Muscle of leg (tissue), 11 donors: ENCODE results near the gene TMEM167A. TPM values are rescaled to one million over a fixed set of nuclear protein-coding genes. Genes with fewer than 3 reads are reported as not detected.

Experiments
- DNase-seq: peaks from one replicate; pipeline ENCODE4 v3.0.0; 2013
- H3K27ac ChIP-seq: one replicate; pipeline ENCODE4 v1.5.1; 2013; ENCODE audit warnings: mild to moderate bottlenecking, low read length, control low read depth
- H3K27me3 ChIP-seq: one replicate; pipeline ENCODE4 v1.6.1; 2013; ENCODE audit warnings: low read length; ENCODE audit not compliant: control insufficient read depth, insufficient read depth
- H3K36me3 ChIP-seq: one replicate; pipeline ENCODE4 v1.6.1; 2013; ENCODE audit warnings: low read length; ENCODE audit not compliant: control insufficient read depth, insufficient read depth
- H3K4me1 ChIP-seq: one replicate; pipeline ENCODE4 v1.6.1; 2013; ENCODE audit warnings: low read length; ENCODE audit not compliant: control insufficient read depth, insufficient read depth
- H3K4me3 ChIP-seq: one replicate; pipeline ENCODE4 v1.5.1; 2013; ENCODE audit warnings: low read length, control low read depth
- H3K9me3 ChIP-seq: replicated peaks from 2 replicates; pipeline ENCODE4 v1.6.1; 2013; ENCODE audit warnings: low read depth, low read length; ENCODE audit not compliant: control insufficient read depth
- WGBS: methylation state at CpG from one replicate; pipeline ENCODE4 v1.1.5; 2013; ENCODE audit warnings: missing lambda C conversion rate; ENCODE audit not compliant: insufficient coverage; 5-methylcytosine and 5-hydroxymethylcytosine counted together
- polyA plus RNA-seq, 8 donors: library from polyadenylated mRNA; unstranded; fragments of 120-200 nt; gene quantifications; one replicate each; pipeline versions ENCODE4 v1.2.1 to v1.2.3, GENCODE V29; 2013; ENCODE audit warnings: inconsistent platforms in 1 of 8, low replicate concordance in 1 of 8; ENCODE audit not compliant: insufficient read length in 8 of 8, insufficient read depth in 1 of 8
- total RNA-seq: library from RNA; stranded (reverse); fragments of 120-200 nt; gene quantifications from one replicate; pipeline ENCODE4 v1.2.4, GENCODE V29; 2013

The TMEM167A gene
- total and polyA plus RNA-seq, 9 donors, result 47.9 to 75.3 (median 62.3) TPM

DNA sequence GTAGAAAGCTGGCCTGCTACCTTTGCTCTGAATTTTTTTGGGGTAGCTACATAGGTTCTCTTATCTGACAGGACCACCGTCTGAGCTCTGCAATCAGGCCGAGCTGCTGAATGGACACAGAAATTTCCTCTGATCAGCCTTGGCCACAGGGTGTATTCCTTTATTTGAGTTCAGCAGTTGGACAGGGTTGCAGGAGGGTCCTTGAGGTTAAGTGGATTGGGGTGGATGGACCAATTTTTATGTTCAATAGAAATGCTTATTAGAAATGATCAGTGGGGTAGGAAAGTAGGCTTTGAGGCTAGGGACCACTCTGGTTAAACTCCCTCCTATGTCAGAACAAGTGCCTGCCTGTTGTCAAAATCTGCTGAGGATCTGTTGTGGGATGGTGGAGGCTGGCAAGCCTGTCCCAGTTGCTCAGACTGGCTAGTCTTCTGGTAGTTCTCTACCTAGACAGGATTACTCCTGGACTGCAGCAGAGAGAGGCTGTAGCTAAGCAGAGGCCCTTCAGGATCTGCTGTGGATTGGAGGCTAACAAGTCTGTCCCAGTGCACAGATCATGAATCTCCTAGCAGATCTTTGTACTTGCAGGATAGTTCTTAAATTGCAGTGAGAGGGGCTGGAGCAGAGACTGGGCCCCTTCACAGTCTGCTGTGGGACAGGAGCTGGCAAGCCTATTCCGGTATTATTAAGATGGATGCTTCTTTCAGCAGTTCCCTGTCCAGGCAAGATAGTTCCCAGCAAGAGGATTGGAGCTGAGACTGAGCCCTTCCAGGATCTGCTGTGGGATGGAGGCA is 18.2 kb upstream of the TMEM167A start:
- Histone ChIP-seq H3K4me3 (no peak overlapping the region), H3K27ac (no peak overlapping the region), H3K9me3 (peaks cover 2% of the 10 kb centered on the region), H3K4me1 (no peaks in the 10 kb centered on the region), H3K27me3 (no peaks in the 10 kb centered on the region), H3K36me3 (no peaks in the 10 kb centered on the region)
- DNase-seq, result no peak
- WGBS, result 96% methylated on average over 3 of the region's 3 CpGs

DNA sequence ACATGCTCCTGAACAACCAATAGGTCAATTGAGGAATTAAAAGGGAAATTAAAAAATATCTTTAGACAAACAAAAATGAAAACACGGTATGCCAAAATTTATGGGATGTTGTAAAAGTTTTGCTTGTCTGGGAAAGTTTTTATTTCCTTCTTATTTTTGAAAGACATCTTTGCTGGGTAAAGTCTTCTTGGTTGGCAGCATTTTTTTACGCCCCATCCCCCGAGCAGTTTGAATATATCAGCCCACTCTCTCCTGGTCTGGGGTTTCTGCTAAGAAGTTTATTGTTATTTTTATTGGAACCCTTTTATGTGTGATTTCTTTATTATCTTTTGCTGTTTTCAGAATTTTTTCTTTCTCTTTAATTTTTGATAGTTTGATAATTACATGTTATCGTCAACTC is 16.5 kb upstream of the TMEM167A start:
- no peak for DNase-seq
- no CpG with 5 or more reads among the region's 4 CpGs for WGBS
- no peaks in the 10 kb centered on the region for H3K36me3 ChIP-seq

DNA sequence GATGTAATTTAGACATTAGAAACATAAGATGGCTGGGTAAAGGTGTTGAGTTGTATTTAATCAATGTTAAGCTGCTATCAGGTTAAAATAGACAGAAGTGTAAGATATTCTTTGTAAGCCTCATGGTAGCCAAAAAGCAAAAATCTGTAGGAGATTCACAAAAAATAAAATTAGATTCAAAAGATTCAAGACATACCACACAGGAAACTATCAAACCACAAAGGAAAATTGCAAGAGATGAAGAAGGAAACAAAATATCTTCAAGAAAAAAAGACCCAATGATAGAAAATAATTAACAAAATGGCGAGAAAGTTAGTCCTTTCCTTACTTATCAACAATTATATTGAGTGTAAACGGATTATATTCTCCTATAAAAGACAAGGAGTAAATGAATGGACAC is 15.4 kb upstream of the TMEM167A start:
- no peak for DNase-seq
- H3K27ac ChIP-seq, result no peak overlapping the region
- H3K9me3 ChIP-seq, result peaks cover 2% of the 10 kb centered on the region
- H3K4me1 ChIP-seq, result no peaks in the 10 kb centered on the region
- no peaks in the 10 kb centered on the region for H3K27me3 ChIP-seq
- H3K36me3 ChIP-seq, result no peaks in the 10 kb centered on the region
- WGBS, result no CpG with 5 or more reads among the region's 2 CpGs
- no peak overlapping the region for H3K4me3 ChIP-seq

More for the DNA sequence above, 16.5 kb upstream of the TMEM167A start:
- Histone ChIP-seq H3K27me3 (no peaks in the 10 kb centered on the region), H3K4me3 (no peak overlapping the region), H3K4me1 (no peaks in the 10 kb centered on the region), H3K9me3 (peaks cover 2% of the 10 kb centered on the region), H3K27ac (no peak overlapping the region)

DNA sequence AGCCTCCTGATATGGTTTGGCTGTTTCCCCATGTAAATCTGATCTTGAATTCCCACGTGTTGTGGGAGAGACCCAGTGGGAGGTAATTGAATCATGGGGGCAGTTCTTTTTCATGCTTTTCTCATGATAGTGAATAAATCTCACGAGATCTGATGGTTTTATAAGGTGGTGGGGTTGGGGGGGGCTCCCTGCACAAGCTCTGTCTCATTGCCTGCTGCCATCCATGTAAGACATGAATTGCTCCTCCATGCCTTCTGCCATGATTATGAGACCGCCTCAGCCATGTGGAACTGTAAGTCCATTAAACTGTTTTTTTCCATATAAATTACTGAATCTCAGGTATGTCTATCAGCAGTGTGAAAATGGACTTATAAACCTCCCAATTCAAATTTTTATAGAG is 13.0 kb upstream of the TMEM167A start:
- Histone ChIP-seq H3K4me3 (no peak overlapping the region), H3K36me3 (no peaks in the 10 kb centered on the region), H3K27ac (no peak overlapping the region), H3K9me3 (peaks cover 2% of the 10 kb centered on the region), H3K27me3 (no peaks in the 10 kb centered on the region), H3K4me1 (no peaks in the 10 kb centered on the region)
- DNase-seq, result no peak
- no CpG with 5 or more reads among the region's 3 CpGs for WGBS

DNA sequence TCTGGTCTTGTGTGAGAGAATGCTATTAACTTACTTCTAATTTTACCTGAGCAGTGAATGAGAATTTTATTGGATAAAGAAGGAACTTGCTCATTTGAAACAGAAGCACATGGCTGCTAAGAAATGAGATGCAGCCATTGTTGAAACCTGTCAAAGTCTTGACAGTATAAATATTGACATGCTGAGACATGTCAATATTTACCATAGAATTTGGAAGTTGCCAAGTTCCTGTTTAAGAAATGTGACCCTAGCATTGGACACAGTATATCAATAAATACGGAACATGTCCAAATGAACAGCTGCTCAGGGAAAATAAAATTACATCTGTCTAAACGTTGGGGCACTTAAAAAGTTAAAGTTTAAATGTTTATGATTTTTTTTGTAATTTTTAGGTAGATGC is 7.9 kb upstream of the TMEM167A start:
- Histone ChIP-seq H3K9me3 (no peaks in the 10 kb centered on the region), H3K27me3 (no peaks in the 10 kb centered on the region), H3K36me3 (no peaks in the 10 kb centered on the region), H3K4me3 (no peak overlapping the region), H3K27ac (no peak overlapping the region), H3K4me1 (no peaks in the 10 kb centered on the region)
- no peak for DNase-seq
- WGBS, result no CpG with 5 or more reads among the region's 2 CpGs

DNA sequence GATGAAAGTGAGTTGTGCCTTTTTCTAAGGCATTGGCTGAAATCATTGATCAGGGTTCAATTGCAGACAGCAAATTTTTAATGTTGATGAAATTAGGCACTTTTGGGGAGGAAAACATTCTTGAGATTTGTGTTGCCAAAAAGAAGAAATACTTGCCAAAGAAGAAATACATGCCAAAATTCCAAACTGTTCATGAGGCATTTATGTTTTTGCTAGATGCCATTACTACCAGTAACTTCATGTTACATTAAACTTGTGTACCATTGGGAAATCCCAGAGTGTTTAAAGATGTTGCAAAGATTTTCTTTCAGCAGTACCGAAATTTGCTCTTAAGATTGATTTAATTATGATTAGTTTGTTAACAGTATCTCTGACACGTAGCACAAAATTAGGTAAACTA is 7.1 kb upstream of the TMEM167A start:
- no peak overlapping the region for H3K27ac ChIP-seq
- no peak overlapping the region for H3K4me3 ChIP-seq
- no peaks in the 10 kb centered on the region for H3K9me3 ChIP-seq
- no peaks in the 10 kb centered on the region for H3K36me3 ChIP-seq
- no CpG with 5 or more reads among the region's 2 CpGs for WGBS
- no peak for DNase-seq
- no peaks in the 10 kb centered on the region for H3K4me1 ChIP-seq
- no peaks in the 10 kb centered on the region for H3K27me3 ChIP-seq

DNA sequence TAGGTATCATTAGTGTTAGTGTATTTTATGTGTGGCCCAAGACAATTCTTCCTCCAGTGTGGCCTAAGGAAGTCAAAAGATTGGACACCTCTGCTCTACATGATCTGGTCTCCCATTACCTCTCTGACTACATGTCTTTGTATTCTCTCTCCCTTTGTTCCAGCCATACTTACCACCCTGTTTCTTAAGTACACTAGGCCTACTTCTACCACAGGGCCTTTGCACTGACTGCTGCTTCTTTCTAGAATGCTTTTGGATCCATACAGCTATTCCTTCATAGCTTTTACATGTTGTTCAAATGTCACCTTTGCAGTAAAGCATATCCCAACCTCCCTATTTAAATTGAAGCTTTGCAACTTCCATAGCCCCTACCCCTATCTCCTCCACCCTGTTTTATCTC is 5.6 kb upstream of the TMEM167A start:
- Histone ChIP-seq H3K9me3 (no peaks in the 10 kb centered on the region), H3K27ac (no peak overlapping the region), H3K27me3 (no peaks in the 10 kb centered on the region), H3K4me3 (no peak overlapping the region), H3K4me1 (peaks cover 2% of the 10 kb centered on the region), H3K36me3 (no peaks in the 10 kb centered on the region)
- no peak for DNase-seq

DNA sequence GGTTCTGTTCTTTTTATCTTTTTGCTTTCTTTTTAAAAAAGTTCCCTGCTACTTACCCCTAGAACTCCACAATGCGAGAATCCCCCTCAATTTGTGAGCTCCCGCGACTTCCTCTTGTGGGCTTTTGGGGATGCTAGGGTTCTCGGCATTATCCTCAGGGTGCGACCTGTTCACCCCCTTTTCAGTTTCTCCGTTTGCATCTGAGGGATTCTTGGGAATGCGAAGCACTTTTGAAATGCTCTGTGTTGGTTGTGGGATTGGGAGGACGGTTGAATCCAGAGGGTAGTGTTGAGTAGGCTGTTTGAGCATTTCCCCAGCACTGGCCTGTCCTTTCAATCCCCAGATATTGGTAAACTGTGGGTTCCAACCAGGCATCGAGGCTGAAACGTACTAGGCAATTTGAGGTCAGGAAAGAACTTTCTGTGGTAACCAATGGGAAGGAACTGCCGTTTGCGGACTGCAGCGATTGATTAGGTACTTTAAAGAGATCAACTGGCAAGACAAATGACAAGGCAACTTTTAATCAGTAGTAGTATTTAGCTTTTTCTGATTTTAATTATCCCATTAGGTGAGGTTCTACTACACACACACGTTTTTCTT is 568 bp upstream of the TMEM167A start:
- peaks cover 2% of the 10 kb centered on the region for H3K4me1 ChIP-seq
- WGBS, result 0% methylated on average over 5 of the region's 14 CpGs
- peak overlapping the region; percentile 64 for H3K4me3 ChIP-seq

DNA sequence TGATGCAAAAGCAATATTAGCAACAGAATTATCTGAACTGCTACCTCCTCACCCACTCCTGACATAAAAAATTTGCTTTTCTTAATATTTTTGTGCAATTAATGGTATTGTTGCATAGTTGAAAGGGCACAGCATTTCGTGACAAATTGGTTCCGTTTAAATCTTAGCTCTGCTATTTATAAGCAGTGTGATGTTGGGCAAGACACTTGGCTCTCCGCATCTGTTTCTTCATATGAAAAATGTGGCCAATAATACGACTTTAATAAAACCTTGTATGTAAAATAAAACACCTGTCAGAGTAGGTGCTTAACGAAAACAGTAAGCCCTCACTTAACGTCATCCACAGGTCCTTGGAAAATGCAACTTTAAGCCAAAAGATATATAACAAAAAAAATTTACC is 4.2 kb downstream of the TMEM167A start:
- Histone ChIP-seq H3K4me3 (no peak overlapping the region), H3K27me3 (no peaks in the 10 kb centered on the region), H3K9me3 (no peaks in the 10 kb centered on the region), H3K27ac (no peak overlapping the region), H3K36me3 (peaks cover 5% of the 10 kb centered on the region), H3K4me1 (peaks cover 2% of the 10 kb centered on the region)
- 75% methylated on average over 2 of the region's 6 CpGs for WGBS
- DNase-seq, result no peak

More for the DNA sequence above, 568 bp upstream of the TMEM167A start:
- no peak for DNase-seq
- Histone ChIP-seq H3K27ac (peak overlapping the region; percentile 74), H3K36me3 (peaks cover 5% of the 10 kb centered on the region), H3K9me3 (no peaks in the 10 kb centered on the region), H3K27me3 (no peaks in the 10 kb centered on the region)

DNA sequence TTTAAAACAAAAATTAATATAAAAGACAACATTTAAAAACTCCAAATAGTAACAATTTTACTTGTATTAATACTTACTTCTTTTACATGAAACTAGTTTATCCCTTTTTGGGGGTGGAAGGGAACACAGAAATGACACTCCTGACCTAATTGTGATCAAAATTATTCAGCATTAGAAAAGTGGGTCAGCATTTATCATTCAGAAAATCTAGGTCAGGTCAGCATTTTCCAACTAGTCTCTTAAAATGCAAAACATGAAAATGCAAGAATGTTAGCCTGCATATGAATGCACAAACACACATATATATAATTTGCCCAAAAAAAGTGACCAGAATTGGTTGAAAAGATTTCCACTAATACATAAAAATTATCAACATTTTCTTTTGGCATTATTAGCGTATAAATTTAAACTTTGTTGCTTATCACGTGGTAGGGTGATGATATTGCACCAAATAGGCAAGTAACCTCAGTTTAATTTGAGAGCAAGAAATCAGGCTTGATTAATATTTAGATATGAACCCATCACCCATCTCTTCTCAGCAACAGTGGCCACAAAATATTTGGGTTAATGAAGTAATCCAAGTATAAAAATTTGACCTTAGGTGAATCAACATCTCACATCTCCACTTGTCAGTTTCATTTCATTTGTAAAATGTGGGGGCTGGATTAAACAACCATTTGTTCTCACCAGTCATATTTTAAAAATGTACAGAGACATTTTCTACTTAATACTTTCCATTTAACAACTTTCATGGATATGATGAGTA is 5.7 kb downstream of the TMEM167A start:
- H3K27ac ChIP-seq, result no peak overlapping the region
- H3K36me3 ChIP-seq, result peaks cover 5% of the 10 kb centered on the region
- H3K4me3 ChIP-seq, result no peak overlapping the region
- DNase-seq, result no peak
- no peaks in the 10 kb centered on the region for H3K9me3 ChIP-seq
- no peaks in the 10 kb centered on the region for H3K27me3 ChIP-seq
- H3K4me1 ChIP-seq, result no peaks in the 10 kb centered on the region
- no CpG with 5 or more reads among the region's 2 CpGs for WGBS
